Stimulated activated CD8-positive, alpha-beta memory T cell treated with anti-CD3 and anti-CD28 coated beads, Interleukin-2, amount 100 ng/mL, for 48 hours (primary cell): ENCODE results near the gene TMEM87A.

Experiments
- DNase-seq, 2 donors: peaks; one replicate each; pipeline ENCODE4 v3.0.0-alpha.2; 2020; ENCODE audit warnings: low read depth in 2 of 2

TMEM87A gene

DNA sequence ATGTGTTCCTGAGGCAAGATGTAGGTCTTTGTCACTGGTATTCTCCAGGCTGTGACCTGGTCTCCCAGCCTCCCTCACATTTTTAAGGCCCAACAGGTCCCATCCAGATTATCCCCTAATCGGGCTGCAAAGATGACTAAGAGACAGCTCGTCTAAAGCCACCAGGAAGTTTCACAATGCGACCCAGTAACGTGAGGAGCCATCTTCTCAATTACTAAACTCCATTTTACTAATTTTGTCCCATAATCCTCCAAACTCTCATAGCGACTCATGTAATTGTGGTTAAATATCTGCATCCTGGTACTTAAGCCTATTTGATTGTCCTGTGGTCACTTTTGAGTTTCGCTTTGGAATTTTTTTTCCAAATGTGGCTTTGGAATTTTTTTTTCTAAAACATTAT lies 108.1 kb downstream of the TMEM87A start:
- no peak for DNase-seq

DNA sequence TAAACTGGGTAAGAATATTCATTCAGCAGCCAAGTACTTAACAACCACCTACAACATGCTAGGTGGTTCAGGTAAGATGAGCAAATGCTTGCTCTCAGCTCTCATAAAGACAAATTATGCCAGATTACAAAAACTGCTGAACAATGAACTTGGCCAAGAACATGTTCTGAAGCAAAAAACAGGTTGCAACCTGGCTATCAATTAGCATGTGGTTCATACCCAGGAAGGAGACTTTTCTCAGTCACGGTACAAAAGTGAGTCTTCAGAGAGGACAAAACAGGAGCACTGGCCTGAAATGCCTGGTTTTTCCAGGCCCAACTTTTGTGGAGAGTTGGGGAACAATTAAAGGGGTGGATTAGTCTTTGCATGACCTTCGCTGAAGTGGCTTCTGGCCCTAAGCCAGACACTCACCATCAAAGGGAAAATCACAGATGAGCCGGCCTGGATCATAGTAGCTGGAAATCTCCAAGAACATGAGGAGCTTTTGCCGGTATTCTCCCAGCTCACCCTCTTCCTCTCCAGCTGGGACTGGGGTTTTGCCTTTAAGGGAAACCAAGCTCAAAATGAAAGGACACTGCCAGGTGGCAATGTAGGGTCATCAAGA lies 109.2 kb downstream of the TMEM87A start:
- no peak for DNase-seq

DNA sequence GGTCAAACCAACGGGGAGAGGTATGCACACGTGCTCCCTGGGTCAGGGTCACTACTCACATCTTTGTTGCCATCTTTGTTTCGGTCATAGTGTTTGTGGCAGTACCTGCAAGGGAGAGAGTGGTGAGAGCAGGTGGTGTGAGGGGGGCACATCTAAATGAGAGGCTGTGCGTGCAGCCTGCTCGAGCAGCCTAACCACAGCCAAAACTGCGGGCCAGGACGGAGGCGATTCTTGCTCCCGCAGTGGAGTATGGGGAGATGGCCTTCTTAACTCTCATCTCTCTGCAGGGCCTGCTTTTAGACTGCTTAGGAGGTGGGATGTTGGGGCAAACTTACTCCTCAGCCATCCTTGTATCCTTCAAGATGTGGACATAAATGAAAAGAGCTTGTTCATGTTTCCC lies 109.9 kb downstream of the TMEM87A start:
- DNase-seq, result no peak
